ENCODE results near the gene SLC2A2. TPM values are rescaled to one million over a fixed set of nuclear protein-coding genes. Genes with fewer than 3 reads are reported as not detected.
"Not testable (repeated sequence)": the region's sequence is repeated elsewhere in the genome, so short reads cannot be mapped to it uniquely, and the experiment has no call there.

Gene SLC2A2
- total RNA-seq, 1 experiment from 2014 or later = 4.6 TPM

DNA sequence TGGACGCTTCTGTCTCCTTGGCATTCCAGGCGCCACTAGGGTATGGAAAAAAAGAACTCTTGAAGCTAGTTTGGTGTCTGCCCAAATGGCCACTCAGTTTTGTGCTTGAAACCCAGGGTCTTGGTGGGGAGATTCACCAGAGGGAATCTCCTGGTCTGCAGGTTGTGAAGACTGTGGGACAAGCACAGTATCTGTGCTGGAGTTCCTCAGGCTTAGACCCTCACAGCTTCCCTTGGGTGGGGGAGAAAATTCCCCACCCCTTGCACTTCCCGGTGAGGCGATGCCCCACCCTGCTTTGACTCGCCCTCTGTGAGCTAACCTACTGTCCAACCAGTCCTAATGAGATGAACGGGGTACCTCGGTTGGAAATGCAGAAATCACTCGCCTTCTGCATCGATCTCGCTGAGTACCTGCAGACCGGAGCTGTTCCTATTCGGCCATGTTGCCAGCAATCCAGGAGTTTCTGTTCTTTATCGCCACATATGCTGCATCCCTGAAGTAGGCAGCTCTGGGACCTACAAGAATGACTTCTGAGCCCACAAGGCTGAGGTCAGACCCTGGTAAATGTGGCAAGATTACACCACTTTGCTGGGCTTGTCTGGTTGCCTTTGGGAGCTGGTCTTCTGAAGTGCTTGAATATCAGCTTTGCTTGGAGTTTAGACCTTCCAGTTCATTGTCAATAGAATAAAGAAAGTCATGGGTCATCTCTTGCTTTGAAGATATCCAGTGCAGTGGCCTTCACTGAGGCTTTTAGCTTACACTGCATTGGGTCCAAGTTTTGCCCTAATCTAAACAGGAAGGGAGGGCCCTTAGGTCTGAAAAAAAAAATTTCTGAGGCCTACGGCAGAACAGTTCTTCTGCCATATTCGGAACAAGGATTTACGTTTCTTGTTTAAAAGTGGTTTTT, 51.0 kb downstream of the SLC2A2 start:
- TF ChIP-seq, protein P1, sequence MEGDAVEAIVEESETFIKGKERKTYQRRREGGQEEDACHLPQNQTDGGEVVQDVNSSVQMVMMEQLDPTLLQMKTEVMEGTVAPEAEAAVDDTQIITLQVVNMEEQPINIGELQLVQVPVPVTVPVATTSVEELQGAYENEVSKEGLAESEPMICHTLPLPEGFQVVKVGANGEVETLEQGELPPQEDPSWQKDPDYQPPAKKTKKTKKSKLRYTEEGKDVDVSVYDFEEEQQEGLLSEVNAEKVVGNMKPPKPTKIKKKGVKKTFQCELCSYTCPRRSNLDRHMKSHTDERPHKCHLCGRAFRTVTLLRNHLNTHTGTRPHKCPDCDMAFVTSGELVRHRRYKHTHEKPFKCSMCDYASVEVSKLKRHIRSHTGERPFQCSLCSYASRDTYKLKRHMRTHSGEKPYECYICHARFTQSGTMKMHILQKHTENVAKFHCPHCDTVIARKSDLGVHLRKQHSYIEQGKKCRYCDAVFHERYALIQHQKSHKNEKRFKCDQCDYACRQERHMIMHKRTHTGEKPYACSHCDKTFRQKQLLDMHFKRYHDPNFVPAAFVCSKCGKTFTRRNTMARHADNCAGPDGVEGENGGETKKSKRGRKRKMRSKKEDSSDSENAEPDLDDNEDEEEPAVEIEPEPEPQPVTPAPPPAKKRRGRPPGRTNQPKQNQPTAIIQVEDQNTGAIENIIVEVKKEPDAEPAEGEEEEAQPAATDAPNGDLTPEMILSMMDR (IDR thresholded peaks at IDR 0.05; ENCODE audit: insufficient read depth in 1 of 2, low read depth in 1 of 2, low read length in 1 of 2, severe bottlenecking in 1 of 2, unreplicated experiment in 1 of 2) = no peak

DNA sequence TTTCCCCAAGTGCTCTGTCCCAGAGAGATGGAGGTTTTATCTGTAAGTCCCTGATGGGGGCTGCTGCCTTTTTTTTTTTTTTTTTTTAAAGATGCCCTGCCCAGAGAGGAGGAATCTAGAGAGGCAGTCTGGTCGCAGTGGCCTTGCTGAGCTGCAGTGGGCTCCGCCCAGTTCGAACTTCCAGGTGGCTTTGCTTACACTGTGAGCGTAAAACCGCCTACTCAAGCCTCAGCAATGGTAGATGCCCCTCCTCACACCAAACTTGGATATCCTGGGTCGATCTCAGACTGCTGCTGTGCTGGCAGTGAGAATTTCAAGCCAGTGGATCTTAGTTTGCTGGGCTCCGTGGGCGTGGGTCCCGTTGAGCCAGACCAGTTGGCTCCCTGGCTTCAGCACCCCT, 51.6 kb downstream of the SLC2A2 start:
- H3K27me3 ChIP-seq (replicated peaks; ENCODE audit: control insufficient read depth, insufficient read depth, low read length) = no peaks in the 10 kb centered on the region
- ChIA-PET CTCF (no interaction called here), POLR2A (interaction anchor here (0.6 kb wide), 1 partner anchor 106 kb away, joined by 9 read pairs; no protein-coding TSS in a partner anchor)
- H3K4me1 ChIP-seq = no peaks in the 10 kb centered on the region
- no TSS peak for BruUV-seq (replicated peaks)
- peaks cover 31% of the 10 kb centered on the region for H3K9me3 Mint-ChIP-seq (ENCODE audit: unreplicated experiment)
- intact Hi-C loops (cut with micrococcal nuclease; ENCODE audit: unreplicated experiment) = no loop called here
- peaks cover 10% of the 10 kb centered on the region for H3K4me1 Mint-ChIP-seq (ENCODE audit: low read depth, unreplicated experiment)
- no peaks in the 10 kb centered on the region for H3K36me3 ChIP-seq (ENCODE audit: control insufficient read depth, insufficient read depth, low read length)
- no peaks in the 10 kb centered on the region for H3K36me3 Mint-ChIP-seq (ENCODE audit: insufficient read depth, unreplicated experiment)
- H3K4me3 Mint-ChIP-seq (ENCODE audit: unreplicated experiment) = no peak overlapping the region
- TF ChIP-seq, protein P1 (IDR thresholded peaks at IDR 0.05; ENCODE audit: insufficient read depth in 1 of 2, low read depth in 1 of 2, low read length in 1 of 2, severe bottlenecking in 1 of 2, unreplicated experiment in 1 of 2) = no peak
- H3K9me3 ChIP-seq = no peaks in the 10 kb centered on the region
- H3K4me3 ChIP-seq (ENCODE audit: low read depth, low read length) = no peak overlapping the region
- H3K27ac Mint-ChIP-seq (ENCODE audit: unreplicated experiment) = no peak overlapping the region
- DNase-seq = no peak
- no peaks in the 10 kb centered on the region for H3K27me3 Mint-ChIP-seq (ENCODE audit: insufficient read depth, unreplicated experiment)

More for the DNA sequence above, 51.0 kb downstream of the SLC2A2 start:
- DNase-seq = no peak
- H3K9me3 Mint-ChIP-seq (ENCODE audit: unreplicated experiment) = peaks cover 29% of the 10 kb centered on the region
- H3K4me1 Mint-ChIP-seq (ENCODE audit: low read depth, unreplicated experiment) = peaks cover 10% of the 10 kb centered on the region
- H3K27ac Mint-ChIP-seq (ENCODE audit: unreplicated experiment) = no peak overlapping the region
- H3K36me3 ChIP-seq (ENCODE audit: control insufficient read depth, insufficient read depth, low read length) = no peaks in the 10 kb centered on the region
- POLR2A ChIA-PET = interaction anchor here (0.6 kb wide), 1 partner anchor 106 kb away, joined by 9 read pairs; no protein-coding TSS in a partner anchor
- no peaks in the 10 kb centered on the region for H3K27me3 Mint-ChIP-seq (ENCODE audit: insufficient read depth, unreplicated experiment)
- CTCF ChIA-PET = no interaction called here
- no peaks in the 10 kb centered on the region for H3K9me3 ChIP-seq
- no peak overlapping the region for H3K4me3 ChIP-seq (ENCODE audit: low read depth, low read length)
- H3K36me3 Mint-ChIP-seq (ENCODE audit: insufficient read depth, unreplicated experiment) = no peaks in the 10 kb centered on the region
- no peak overlapping the region for H3K4me3 Mint-ChIP-seq (ENCODE audit: unreplicated experiment)
- BruUV-seq (replicated peaks) = no TSS peak
- no peaks in the 10 kb centered on the region for H3K27me3 ChIP-seq (replicated peaks; ENCODE audit: control insufficient read depth, insufficient read depth, low read length)
- intact Hi-C loops (cut with micrococcal nuclease; ENCODE audit: unreplicated experiment) = no loop called here
- no peaks in the 10 kb centered on the region for H3K4me1 ChIP-seq

DNA sequence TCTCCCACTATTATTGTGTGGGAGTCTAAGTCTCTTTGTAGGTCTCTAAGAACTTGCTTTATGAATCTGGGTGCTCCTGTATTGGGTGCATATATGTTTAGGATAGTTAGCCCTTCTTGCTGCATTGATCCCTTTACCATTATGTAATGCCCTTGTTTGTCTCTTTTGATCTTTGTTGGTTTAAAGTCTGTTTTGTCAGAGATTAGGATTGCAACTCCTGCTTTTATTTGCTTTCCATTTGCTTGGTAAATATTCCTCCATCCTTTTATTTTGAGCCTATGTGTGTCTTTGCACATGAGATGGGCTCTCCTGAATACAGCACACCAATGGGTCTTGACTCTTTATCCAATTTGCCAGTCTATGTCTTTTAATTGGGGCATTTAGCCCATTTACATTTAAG, 53.6 kb downstream of the SLC2A2 start:
- CTCF ChIA-PET; H3K36me3 ChIP-seq (ENCODE audit: control insufficient read depth, insufficient read depth, low read length); H3K4me1 ChIP-seq; DNase-seq; BruUV-seq (replicated peaks); H3K9me3 ChIP-seq; H3K27me3 ChIP-seq (replicated peaks; ENCODE audit: control insufficient read depth, insufficient read depth, low read length); intact Hi-C loops (cut with micrococcal nuclease; ENCODE audit: unreplicated experiment); POLR2A ChIA-PET; H3K27me3 Mint-ChIP-seq (ENCODE audit: insufficient read depth, unreplicated experiment); H3K4me3 ChIP-seq (ENCODE audit: low read depth, low read length); H3K4me3 Mint-ChIP-seq (ENCODE audit: unreplicated experiment); H3K27ac Mint-ChIP-seq (ENCODE audit: unreplicated experiment); H3K36me3 Mint-ChIP-seq (ENCODE audit: insufficient read depth, unreplicated experiment): not testable (repeated sequence)
- peaks cover 10% of the 10 kb centered on the region for H3K4me1 Mint-ChIP-seq (ENCODE audit: low read depth, unreplicated experiment)
- H3K9me3 Mint-ChIP-seq (ENCODE audit: unreplicated experiment) = peaks cover 31% of the 10 kb centered on the region

All from Caco-2 (cell line).